IMR-90 (cell line): Measurements from ENCODE around the gene PRLR.

ENCODE experiments used
- CTCF ChIP-seq: conservative IDR thresholded peaks from 2 replicates; pipeline ENCODE4 v1.5.1; 2012; ENCODE audit warnings: mild to moderate bottlenecking, low read depth, low read length, improper control_type of control experiment
- RFX5 ChIP-seq: IDR thresholded peaks from 2 replicates; pipeline ENCODE4 v1.8.0; 2012; ENCODE audit warnings: low read depth, mild to moderate bottlenecking, low read length, moderate library complexity

GRCh38 chr5:35048910-35049309 lies 181.4 kb downstream of the PRLR start:
- no peak for TF ChIP-seq CTCF
- TF ChIP-seq RFX5 = no peak
